Trophoblast cell (in vitro differentiated cells and primary cell): ENCODE measurements around the gene MAML2.

Source experiments
- DNase-seq, 2 donors: peaks; one replicate each; pipeline ENCODE4 v3.0.0-alpha.2; 2016
- H2AFZ ChIP-seq: 2 replicates; pipeline ENCODE4 v1.6.1; 2013; ENCODE audit warnings: low read length, moderate library complexity, mild to moderate bottlenecking; ENCODE audit not compliant: insufficient read depth, poor library complexity
- H2AK5ac ChIP-seq: 2 replicates; pipeline ENCODE4 v1.6.1; 2013; ENCODE audit warnings: mild to moderate bottlenecking, low read length
- H2BK120ac ChIP-seq: 2 replicates; pipeline ENCODE4 v1.6.1; 2013; ENCODE audit warnings: low read length, mild to moderate bottlenecking, moderate library complexity; ENCODE audit not compliant: insufficient read depth, poor library complexity
- H2BK12ac ChIP-seq: 2 replicates; pipeline ENCODE4 v1.6.1; 2013; ENCODE audit warnings: mild to moderate bottlenecking, low read length, moderate library complexity
- H2BK5ac ChIP-seq: 2 replicates; pipeline ENCODE4 v1.6.1; 2013; ENCODE audit warnings: low read length, low read depth, moderate library complexity, mild to moderate bottlenecking; ENCODE audit not compliant: poor library complexity
- H3K14ac ChIP-seq: 2 replicates; pipeline ENCODE4 v1.6.1; 2013; ENCODE audit warnings: mild to moderate bottlenecking, low read length
- H3K18ac ChIP-seq: 2 replicates; pipeline ENCODE4 v1.6.1; 2013; ENCODE audit warnings: mild to moderate bottlenecking, low read length
- H3K23ac ChIP-seq: 2 replicates; pipeline ENCODE4 v1.6.1; 2013; ENCODE audit warnings: low read length
- H3K27ac ChIP-seq: 2 replicates; pipeline ENCODE4 v1.5.1; 2013; ENCODE audit warnings: low read depth, mild to moderate bottlenecking, inconsistent platforms, low read length, moderate library complexity
- H3K27me3 ChIP-seq: 2 replicates; pipeline ENCODE4 v1.6.1; 2013; ENCODE audit warnings: inconsistent platforms, mild to moderate bottlenecking, low read length, moderate library complexity; ENCODE audit not compliant: insufficient read depth
- H3K36me3 ChIP-seq, 2 experiments: 1 replicate in 1 of 2; 2 replicates in 1 of 2; pipeline ENCODE4 v1.6.1; 2013; ENCODE audit warnings: low read length in 2 of 2, mild to moderate bottlenecking in 2 of 2, moderate library complexity in 1 of 2; ENCODE audit not compliant: insufficient read depth in 2 of 2, control insufficient read depth in 1 of 2
- H3K4ac ChIP-seq: 2 replicates; pipeline ENCODE4 v1.6.1; 2013; ENCODE audit warnings: low read depth, mild to moderate bottlenecking, low read length, moderate library complexity
- H3K4me1 ChIP-seq, 2 experiments: 1 replicate in 1 of 2; 2 replicates in 1 of 2; pipeline ENCODE4 v1.6.1; 2013; ENCODE audit warnings: low read length in 2 of 2, mild to moderate bottlenecking in 2 of 2, moderate library complexity in 1 of 2; ENCODE audit not compliant: insufficient read depth in 2 of 2, control insufficient read depth in 1 of 2
- H3K4me2 ChIP-seq: 2 replicates; pipeline ENCODE4 v1.6.1; 2013; ENCODE audit warnings: inconsistent platforms, mild to moderate bottlenecking, low read length, moderate library complexity
- H3K4me3 ChIP-seq: 2 replicates; pipeline ENCODE4 v1.5.1; 2013; ENCODE audit warnings: mild to moderate bottlenecking, low read depth, low read length, inconsistent platforms
- H3K79me1 ChIP-seq: one replicate; pipeline ENCODE4 v1.6.1; 2013; ENCODE audit warnings: low read length
- H3K79me2 ChIP-seq: 2 replicates; pipeline ENCODE4 v1.6.1; 2013; ENCODE audit warnings: low read length, mild to moderate bottlenecking; ENCODE audit not compliant: control insufficient read depth, insufficient read depth, poor library complexity
- H3K9ac ChIP-seq: 2 replicates; pipeline ENCODE4 v1.6.1; 2013; ENCODE audit warnings: mild to moderate bottlenecking, low read length
- H3K9me3 ChIP-seq: 2 replicates; pipeline ENCODE4 v1.6.1; 2013; ENCODE audit warnings: low read depth, mild to moderate bottlenecking, control low read depth, inconsistent platforms, low read length; ENCODE audit not compliant: insufficient read depth
- H4K12ac ChIP-seq: 2 replicates; pipeline ENCODE4 v1.6.1; 2013; ENCODE audit warnings: low read depth, mild to moderate bottlenecking, low read length, moderate library complexity
- H4K8ac ChIP-seq: 2 replicates; pipeline ENCODE4 v1.6.1; 2013; ENCODE audit warnings: low read depth, mild to moderate bottlenecking, low read length, moderate library complexity
- H4K91ac ChIP-seq: one replicate; pipeline ENCODE4 v1.6.1; 2013; ENCODE audit warnings: low read depth, mild to moderate bottlenecking, low read length, moderate library complexity
- WGBS: extraction: QIAGEN DNeasy Blood & Tissue Kit; methylation state at CpG from one replicate; pipeline ENCODE4 v1.1.7; 2013; ENCODE audit warnings: missing lambda C conversion rate; ENCODE audit not compliant: insufficient read length, insufficient coverage; ENCODE audit errors: extremely low coverage; 5-methylcytosine and 5-hydroxymethylcytosine counted together

Gene MAML2

DNA sequence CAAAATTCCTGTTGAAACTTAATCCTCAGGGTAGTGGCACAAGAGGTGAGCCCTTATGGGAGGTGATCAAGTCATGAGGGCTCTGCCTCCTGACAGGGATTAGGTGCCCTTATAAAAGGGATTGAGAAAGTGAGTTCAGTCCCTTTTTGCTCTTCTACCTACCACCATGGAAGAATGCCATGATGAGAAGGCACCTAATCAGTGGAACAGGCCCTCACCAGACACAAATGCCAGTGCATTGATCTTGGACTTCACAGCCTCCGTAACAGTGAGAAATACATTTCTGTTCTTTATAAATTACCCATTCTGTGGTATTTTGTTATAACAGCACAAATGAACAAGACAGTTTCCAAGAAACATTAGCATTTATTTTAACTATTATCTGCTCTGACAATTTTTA lies 338.1 kb downstream of the MAML2 start:
- Histone ChIP-seq H4K8ac (no peak overlapping the region), H3K4me3 (no peak overlapping the region), H3K23ac (no peak overlapping the region), H3K9ac (no peak overlapping the region), H2AFZ (no peak overlapping the region), H3K27me3 (no peaks in the 10 kb centered on the region), H3K18ac (no peak overlapping the region), H4K91ac (no peak overlapping the region), H3K4me1 (no peaks in the 10 kb centered on the region), H3K79me2 (no peaks in the 10 kb centered on the region), H3K9me3 (no peaks in the 10 kb centered on the region), H3K79me1 (no peaks in the 10 kb centered on the region), H2BK12ac (no peak overlapping the region), H2BK120ac (no peak overlapping the region), H3K27ac (no peak overlapping the region), H3K4ac (no peak overlapping the region), H4K12ac (no peak overlapping the region), H2BK5ac (no peak overlapping the region), H3K14ac (no peak overlapping the region), H2AK5ac (no peak overlapping the region), H3K36me3 (no peaks in the 10 kb centered on the region), H3K4me2 (no peak overlapping the region)
- no CpG with 5 or more reads among the region's 1 CpG for WGBS
- DNase-seq: no peak

- Histone ChIP-seq H4K8ac (no peak overlapping the region), H3K27me3 (no peaks in the 10 kb centered on the region), H3K79me1 (no peaks in the 10 kb centered on the region), H3K36me3 (no peaks in the 10 kb centered on the region), H2AK5ac (no peak overlapping the region), H3K14ac (no peak overlapping the region), H2BK120ac (no peak overlapping the region), H3K27ac (no peak overlapping the region), H2BK12ac (no peak overlapping the region), H3K9me3 (no peaks in the 10 kb centered on the region), H3K4me3 (no peak overlapping the region), H3K23ac (no peak overlapping the region), H4K12ac (no peak overlapping the region), H3K79me2 (no peaks in the 10 kb centered on the region), H3K18ac (no peak overlapping the region), H3K9ac (no peak overlapping the region), H3K4me1 (no peaks in the 10 kb centered on the region), H2BK5ac (no peak overlapping the region), H4K91ac (no peak overlapping the region), H3K4me2 (no peak overlapping the region), H3K4ac (no peak overlapping the region), H2AFZ (no peak overlapping the region)
- DNase-seq: no peak
- WGBS: 100% methylated on average over 1 of the region's 1 CpG
Observed at GRCh38 chr11:96002754-96003290, 340.2 kb downstream of the MAML2 start.

- Histone ChIP-seq H2BK120ac (no peak overlapping the region), H2AK5ac (no peak overlapping the region), H3K79me1 (no peaks in the 10 kb centered on the region), H4K8ac (no peak overlapping the region), H3K4ac (no peak overlapping the region), H3K79me2 (no peaks in the 10 kb centered on the region), H3K14ac (no peak overlapping the region), H3K27ac (no peak overlapping the region), H3K23ac (no peak overlapping the region), H3K4me1 (no peaks in the 10 kb centered on the region), H3K4me3 (no peak overlapping the region), H2AFZ (no peak overlapping the region), H2BK5ac (no peak overlapping the region), H3K36me3 (no peaks in the 10 kb centered on the region), H3K9me3 (no peaks in the 10 kb centered on the region), H4K91ac (no peak overlapping the region), H3K9ac (no peak overlapping the region), H3K4me2 (no peak overlapping the region), H4K12ac (no peak overlapping the region), H2BK12ac (no peak overlapping the region), H3K18ac (no peak overlapping the region), H3K27me3 (no peaks in the 10 kb centered on the region)
- DNase-seq: no peak
- 100% methylated on average over 1 of the region's 2 CpGs for WGBS
Observed at GRCh38 chr11:96002339-96002738, 340.7 kb downstream of the MAML2 start.

GRCh38 chr11:96001037-96001436 lies 342.0 kb downstream of the MAML2 start:
- Histone ChIP-seq H3K4me2 (no peak overlapping the region), H3K79me2 (no peaks in the 10 kb centered on the region), H2AK5ac (no peak overlapping the region), H2BK12ac (no peak overlapping the region), H4K12ac (no peak overlapping the region), H3K4me3 (no peak overlapping the region), H4K8ac (no peak overlapping the region), H3K79me1 (no peaks in the 10 kb centered on the region), H3K36me3 (no peaks in the 10 kb centered on the region), H2AFZ (no peak overlapping the region), H3K14ac (no peak overlapping the region), H2BK120ac (no peak overlapping the region), H3K4me1 (no peaks in the 10 kb centered on the region), H3K9me3 (no peaks in the 10 kb centered on the region), H2BK5ac (no peak overlapping the region), H3K18ac (no peak overlapping the region), H3K9ac (no peak overlapping the region), H4K91ac (no peak overlapping the region), H3K27ac (no peak overlapping the region), H3K4ac (no peak overlapping the region), H3K27me3 (no peaks in the 10 kb centered on the region), H3K23ac (no peak overlapping the region)
- no peak for DNase-seq
- no CpG with 5 or more reads among the region's 5 CpGs for WGBS
